HG02885 (cell line): ENCODE results near the gene ELOVL5.

ENCODE experiments used
- ATAC-seq: cut with Tn5 transposase; IDR thresholded peaks from one replicate; pipeline ENCODE4 v1.9.1; 2021; ENCODE audit warnings: mild to moderate bottlenecking; ENCODE audit not compliant: unreplicated experiment, poor library complexity

Gene ELOVL5

DNA sequence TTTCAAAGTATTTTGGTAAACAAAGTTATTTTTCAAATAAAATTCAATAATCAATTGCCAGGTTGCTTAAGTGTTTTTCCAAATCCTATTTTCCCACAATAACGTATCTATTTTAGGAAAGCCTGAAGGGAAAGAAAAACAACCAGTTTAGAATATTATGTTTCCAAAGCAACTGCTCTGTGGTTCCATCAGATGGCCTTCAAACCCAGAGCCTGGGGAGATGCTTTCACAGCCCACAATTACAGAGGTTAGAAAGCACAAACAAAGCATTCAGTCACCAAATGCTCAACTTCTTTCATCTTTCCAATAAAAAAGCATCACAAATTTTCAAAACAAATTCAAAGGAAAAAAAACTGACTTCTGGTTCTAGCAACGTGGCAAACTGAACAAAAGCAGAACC lies 66.0 kb downstream of the ELOVL5 start:
- no peak for ATAC-seq

- no peak for ATAC-seq
Observed at GRCh38 chr6:53282234-53282633, 66.5 kb downstream of the ELOVL5 start.

GRCh38 chr6:53281518-53282215 lies 67.1 kb downstream of the ELOVL5 start:
- no peak for ATAC-seq

DNA sequence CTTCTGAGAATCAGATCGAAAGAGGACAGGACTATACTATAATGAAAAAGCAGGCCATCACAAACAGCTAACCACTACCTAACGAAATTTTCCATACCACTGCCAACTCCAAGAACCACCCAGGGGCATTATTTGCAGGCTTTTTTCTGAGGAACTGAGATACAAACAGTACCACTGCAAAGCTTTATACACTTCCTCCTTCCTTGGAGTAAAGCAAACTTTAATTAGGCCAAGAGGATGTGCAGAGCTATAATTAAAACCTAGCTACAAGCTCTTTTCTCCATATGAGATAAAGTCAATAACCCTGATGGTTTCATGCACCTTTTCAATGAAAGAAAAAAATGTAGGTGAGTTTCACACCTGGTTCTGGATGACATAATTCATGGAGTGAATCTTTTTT lies 68.5 kb downstream of the ELOVL5 start:
- ATAC-seq: no peak

DNA sequence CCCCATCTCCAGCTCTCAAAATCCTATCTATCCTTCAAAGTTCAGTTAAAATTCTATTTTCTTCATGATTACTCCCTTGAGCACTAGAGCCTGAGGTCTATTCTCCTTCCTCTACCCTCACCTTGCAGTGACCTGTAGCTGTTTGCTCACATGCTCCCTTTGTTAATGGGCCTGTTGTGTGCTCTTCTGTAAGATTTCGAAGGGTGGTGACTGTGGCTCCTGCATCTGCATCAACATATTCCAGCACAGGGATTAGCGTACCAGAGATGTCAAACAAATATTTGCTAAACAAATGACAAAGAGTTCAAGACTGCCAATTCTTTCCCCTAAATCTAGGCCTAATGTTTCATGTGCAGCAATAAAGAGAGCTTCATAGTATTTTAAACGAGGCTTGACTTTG lies 69.5 kb downstream of the ELOVL5 start:
- ATAC-seq: no peak

GRCh38 chr6:53273370-53273769 lies 75.4 kb downstream of the ELOVL5 start:
- ATAC-seq: no peak

DNA sequence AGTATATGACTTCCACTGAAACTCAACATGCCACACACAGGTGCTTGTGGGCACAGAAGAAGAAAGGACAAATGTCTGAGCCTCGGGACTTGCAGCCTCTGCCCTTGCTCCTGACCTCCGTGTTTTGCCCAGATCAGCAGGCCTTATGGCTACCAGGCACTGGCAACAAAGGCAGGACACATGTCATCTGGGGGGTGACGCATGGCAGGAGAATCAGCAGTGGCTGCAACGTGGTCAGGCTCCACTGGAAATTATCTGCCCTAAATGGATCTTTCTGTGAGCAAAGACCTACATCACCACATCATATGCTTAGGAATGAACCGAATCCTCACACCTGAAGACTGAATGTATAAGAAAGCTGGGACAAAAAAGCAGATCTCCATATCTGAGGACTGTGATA lies 78.9 kb downstream of the ELOVL5 start:
- ATAC-seq: no peak

DNA sequence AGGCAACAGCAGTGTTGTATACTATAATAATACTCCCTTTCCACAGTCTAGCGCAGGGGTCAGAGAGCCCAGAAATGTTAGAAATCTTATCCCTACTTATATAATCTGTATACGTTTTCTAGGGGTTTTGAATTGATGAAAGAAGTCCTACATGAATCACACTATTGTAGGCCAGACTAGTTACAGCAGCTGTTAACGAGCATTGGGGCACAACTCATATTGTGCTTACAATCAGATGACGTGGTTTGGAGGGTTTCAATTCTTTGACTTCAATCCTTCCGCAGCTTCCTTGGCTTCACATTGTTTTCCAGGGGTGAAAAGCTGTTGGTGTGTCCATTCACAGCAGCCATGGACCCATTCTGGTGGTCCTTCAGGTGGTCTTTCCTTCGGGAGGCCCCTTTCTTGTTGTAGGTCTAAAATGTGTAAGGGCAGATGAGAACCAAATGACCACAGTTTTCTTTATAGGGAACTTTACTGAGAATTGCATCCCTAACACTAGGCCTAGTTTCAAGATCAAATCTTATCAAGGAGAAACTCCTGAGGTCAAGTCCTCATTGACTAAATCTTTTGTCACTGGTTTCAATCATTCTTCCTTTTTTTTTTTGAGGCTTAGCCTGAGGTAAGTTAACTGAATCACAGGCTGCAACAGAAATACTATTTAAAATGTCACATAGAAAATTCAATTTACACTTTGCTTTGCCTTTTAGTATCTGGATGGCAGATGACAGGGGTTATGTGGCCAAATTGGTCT lies 79.7 kb downstream of the ELOVL5 start:
- ATAC-seq: no peak

- ATAC-seq: no peak
Observed at GRCh38 chr6:53266553-53267090, 82.1 kb downstream of the ELOVL5 start.

DNA sequence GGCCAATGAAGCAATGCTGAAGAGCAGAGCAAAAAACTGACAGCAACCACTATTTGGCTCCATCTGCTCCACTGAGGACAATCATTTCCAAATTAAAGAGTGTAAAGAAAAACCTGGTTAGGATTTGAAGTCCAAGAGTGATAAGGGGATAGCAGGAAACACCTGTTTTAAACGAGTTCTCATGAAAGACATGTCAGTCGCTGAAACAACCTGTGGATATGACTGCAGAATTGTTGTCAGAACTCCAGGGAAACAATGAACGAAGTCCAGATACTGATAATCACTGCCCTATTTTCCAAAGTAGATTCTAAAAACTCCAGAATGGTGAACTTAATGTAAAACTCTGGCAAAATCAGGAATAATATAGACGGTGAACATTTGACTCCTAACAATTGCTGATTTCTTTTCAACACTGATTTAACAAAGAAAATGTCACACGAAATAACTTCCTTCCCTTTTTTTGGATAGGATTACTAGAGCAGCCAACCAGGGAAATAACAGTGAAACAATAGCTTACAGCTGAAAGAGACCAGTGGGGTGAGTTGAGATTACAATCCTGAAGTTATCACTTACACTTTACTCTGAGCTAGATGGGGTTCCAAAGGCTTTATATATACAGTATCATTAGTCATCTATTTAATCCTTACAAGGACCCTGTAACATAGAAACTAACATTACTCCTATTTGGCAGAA lies 83.7 kb downstream of the ELOVL5 start:
- no peak for ATAC-seq

GRCh38 chr6:53264337-53264736 lies 84.4 kb downstream of the ELOVL5 start:
- no peak for ATAC-seq

GRCh38 chr6:53263917-53264316 lies 84.8 kb downstream of the ELOVL5 start:
- no peak for ATAC-seq

DNA sequence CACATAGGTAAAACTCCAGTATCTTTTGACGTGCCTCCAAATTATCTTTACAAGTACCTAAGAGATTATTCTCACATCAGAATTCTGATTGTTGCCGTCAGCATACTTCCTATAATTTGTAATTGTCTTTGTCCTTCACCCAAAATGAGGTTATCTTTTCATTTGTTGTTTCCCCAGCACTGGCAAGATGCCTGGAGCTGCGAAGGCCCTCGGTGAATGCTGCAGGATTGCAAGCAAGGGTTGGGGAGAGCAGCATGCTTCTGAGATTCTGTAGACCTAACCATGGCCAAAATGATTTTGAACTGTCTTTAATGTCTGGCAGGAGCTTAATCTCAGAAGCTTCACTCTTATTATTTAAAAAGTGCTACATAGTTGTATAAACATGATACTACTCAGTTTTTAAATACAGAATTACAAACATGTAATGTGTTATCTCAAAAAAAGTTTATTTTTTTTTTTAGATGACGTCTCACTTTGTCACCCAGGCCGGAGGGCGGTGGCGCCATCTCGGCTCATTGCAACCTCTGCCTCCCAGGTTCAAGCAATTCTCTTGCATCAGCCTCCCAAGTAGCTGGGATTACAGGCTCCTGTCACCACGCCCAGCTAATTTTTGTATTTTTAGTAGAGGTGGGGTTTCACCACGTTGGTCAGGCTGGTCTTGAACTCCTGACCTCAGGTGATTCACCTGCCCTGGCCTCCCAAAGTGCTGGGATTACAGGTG lies 88.7 kb downstream of the ELOVL5 start:
- ATAC-seq: no peak

DNA sequence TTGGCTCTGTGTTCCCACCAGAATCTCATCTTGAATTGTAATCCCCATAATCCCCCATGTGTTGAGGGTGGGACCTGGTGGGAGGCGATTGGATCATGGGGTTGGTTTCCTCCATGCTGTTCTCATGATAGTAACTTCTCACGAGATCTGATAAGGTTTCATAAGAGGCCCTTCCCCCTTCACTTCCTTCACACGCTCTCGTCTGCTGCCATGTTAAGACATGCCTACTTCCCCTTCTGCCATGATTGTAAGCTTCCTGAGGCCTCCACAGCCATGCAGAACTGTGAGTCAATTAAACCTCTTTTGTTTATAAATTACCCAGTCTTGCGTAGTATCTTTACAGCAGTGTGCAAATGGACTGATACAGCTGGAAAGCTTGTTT lies 90.0 kb downstream of the ELOVL5 start:
- ATAC-seq: no peak

DNA sequence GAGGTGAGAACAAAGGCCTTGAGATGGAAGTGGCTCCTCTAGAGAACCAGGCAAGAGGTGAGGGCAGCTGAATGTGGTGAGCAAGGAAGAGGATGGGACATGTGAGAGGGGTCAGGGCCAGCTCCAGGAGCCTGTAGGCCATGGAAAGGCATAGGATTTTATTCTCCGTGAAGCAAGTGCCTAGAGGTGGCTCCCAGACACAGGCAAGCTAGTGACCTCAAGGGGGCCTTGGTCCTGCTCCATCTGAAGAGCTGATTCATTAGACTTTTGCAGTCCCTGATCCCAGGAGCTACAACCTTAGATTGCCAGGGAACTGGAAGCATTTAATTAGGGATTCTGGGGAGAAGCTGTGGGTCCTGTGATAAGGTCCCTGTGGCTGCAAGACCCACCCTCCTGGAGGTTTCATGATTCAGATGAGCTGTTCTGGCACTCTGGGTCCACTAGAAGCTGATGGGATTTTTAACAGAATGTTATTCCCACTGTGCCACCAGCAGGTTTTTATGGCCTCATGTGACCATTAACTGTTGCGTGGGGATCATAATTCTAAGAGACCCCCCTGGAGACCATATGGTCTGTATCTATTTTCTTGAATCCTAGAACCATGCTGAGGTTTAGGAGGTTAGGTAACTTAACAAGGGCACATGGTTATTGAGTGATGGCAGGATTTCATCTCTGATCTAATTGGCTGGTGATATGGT lies 90.5 kb downstream of the ELOVL5 start:
- ATAC-seq: no peak

- ATAC-seq: no peak
Observed at GRCh38 chr6:53257533-53257932, 91.2 kb downstream of the ELOVL5 start.

- no peak for ATAC-seq
Observed at GRCh38 chr6:53257001-53257400, 91.7 kb downstream of the ELOVL5 start.

- no peak for ATAC-seq
Observed at GRCh38 chr6:53252177-53252692, 96.5 kb downstream of the ELOVL5 start.

GRCh38 chr6:53251033-53251672 lies 97.6 kb downstream of the ELOVL5 start:
- no peak for ATAC-seq
